ENCODE measurements around the gene NPAS4.

Gene NPAS4

DNA sequence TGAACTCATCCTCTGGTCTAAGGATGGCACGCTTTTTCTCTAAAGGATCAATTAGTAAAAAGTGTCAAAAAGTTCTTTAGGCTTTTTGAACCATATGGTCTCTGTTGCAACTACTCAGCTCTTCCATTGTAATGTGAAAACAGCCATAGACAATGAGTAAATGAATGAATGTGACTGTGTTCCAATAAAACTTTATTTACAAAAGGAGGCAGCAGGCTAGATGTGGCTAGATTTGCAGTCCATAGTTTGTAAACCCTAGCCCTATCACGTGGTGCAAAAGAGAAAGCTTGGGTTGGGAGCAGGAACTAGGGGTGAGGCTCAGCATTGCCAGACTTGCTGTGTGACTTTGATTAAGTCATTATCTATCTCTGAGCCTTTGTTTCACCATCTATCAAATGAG is 5.4 kb upstream of the NPAS4 start:
- Histone ChIP-seq H3K4me3 (ENCODE audit: low read depth, low read length) (no peak overlapping the region), H3K27ac (ENCODE audit: extremely low read depth, low read depth, low read length) (no peak overlapping the region), H3K4me1 (ENCODE audit: control insufficient read depth, insufficient read depth, low read length) (no peaks in the 10 kb centered on the region), H3K36me3 (ENCODE audit: control insufficient read depth in 2 of 2, insufficient read depth in 1 of 2, low read length in 2 of 2) (no peaks in the 10 kb centered on the region), H3K9me3 (ENCODE audit: control insufficient read depth, insufficient read depth, low read depth, low read length) (no peaks in the 10 kb centered on the region)
- ChIA-PET POLR2A (interaction anchor here (0.9 kb wide), 1 partner anchor 23 kb away, joined by 4 read pairs; the partner anchor contains the start of gene MRPL11), CTCF (interaction anchor here (0.7 to 2.8 kb wide), 5 partner anchors 15 to 239 kb away, joined by 3 to 13 read pairs (median 4); partner anchors contain the start of gene MRPL11)
- TF ChIP-seq ZNF571 (tag by site-specific recombination; IDR thresholded peaks at IDR 0.05): no peak
- no peak for TF ChIP-seq ZNF391 (tag by site-specific recombination; IDR thresholded peaks at IDR 0.05; ENCODE audit: borderline replicate concordance, low read depth)
- TF ChIP-seq ZNF768 (tag by site-specific recombination; IDR thresholded peaks at IDR 0.05): no peak
- TF ChIP-seq, protein P1, sequence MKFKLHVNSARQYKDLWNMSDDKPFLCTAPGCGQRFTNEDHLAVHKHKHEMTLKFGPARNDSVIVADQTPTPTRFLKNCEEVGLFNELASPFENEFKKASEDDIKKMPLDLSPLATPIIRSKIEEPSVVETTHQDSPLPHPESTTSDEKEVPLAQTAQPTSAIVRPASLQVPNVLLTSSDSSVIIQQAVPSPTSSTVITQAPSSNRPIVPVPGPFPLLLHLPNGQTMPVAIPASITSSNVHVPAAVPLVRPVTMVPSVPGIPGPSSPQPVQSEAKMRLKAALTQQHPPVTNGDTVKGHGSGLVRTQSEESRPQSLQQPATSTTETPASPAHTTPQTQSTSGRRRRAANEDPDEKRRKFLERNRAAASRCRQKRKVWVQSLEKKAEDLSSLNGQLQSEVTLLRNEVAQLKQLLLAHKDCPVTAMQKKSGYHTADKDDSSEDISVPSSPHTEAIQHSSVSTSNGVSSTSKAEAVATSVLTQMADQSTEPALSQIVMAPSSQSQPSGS (tag by site-specific recombination; IDR thresholded peaks at IDR 0.05; ENCODE audit: low read depth): no peak
- TF ChIP-seq, protein P2, sequence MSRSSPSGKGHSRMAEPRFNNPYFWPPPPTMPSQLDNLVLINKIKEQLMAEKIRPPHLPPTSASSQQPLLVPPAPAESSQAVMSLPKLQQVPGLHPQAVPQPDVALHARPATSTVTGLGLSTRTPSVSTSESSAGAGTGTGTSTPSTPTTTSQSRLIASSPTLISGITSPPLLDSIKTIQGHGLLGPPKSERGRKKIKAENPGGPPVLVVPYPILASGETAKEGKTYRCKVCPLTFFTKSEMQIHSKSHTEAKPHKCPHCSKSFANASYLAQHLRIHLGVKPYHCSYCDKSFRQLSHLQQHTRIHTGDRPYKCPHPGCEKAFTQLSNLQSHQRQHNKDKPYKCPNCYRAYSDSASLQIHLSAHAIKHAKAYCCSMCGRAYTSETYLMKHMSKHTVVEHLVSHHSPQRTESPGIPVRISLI (tag by site-specific recombination; IDR thresholded peaks at IDR 0.05): no peak
- no peak for TF ChIP-seq ZNF335 (tag by site-specific recombination; conservative IDR thresholded peaks at IDR 0.05)
- TF ChIP-seq GLI2 (tag by site-specific recombination; IDR thresholded peaks at IDR 0.05; ENCODE audit: borderline replicate concordance, low read depth): no peak
- TF ChIP-seq, protein P3, sequence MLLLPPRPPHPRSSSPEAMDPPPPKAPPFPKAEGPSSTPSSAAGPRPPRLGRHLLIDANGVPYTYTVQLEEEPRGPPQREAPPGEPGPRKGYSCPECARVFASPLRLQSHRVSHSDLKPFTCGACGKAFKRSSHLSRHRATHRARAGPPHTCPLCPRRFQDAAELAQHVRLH (tag by site-specific recombination; IDR thresholded peaks at IDR 0.05): no peak
- TF ChIP-seq ZNF585B (tag by site-specific recombination; IDR thresholded peaks at IDR 0.05): no peak
- TF ChIP-seq, protein P4, sequence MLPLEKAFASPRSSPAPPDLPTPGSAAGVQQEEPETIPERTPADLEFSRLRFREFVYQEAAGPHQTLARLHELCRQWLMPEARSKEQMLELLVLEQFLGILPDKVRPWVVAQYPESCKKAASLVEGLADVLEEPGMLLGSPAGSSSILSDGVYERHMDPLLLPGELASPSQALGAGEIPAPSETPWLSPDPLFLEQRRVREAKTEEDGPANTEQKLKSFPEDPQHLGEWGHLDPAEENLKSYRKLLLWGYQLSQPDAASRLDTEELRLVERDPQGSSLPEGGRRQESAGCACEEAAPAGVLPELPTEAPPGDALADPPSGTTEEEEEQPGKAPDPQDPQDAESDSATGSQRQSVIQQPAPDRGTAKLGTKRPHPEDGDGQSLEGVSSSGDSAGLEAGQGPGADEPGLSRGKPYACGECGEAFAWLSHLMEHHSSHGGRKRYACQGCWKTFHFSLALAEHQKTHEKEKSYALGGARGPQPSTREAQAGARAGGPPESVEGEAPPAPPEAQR (tag by site-specific recombination; IDR thresholded peaks at IDR 0.05): no peak
- TF ChIP-seq EGR2 (tag by site-specific recombination; IDR thresholded peaks at IDR 0.05; ENCODE audit: low read depth): no peak
- no peak for TF ChIP-seq YY1 (tag by site-specific recombination; IDR thresholded peaks at IDR 0.05)
- TF ChIP-seq ZNF184 (tag by site-specific recombination; IDR thresholded peaks at IDR 0.05): no peak
- no peak for TF ChIP-seq ZNF223 (tag by site-specific recombination; IDR thresholded peaks at IDR 0.05)
- TF ChIP-seq ZNF529 (tag by site-specific recombination; IDR thresholded peaks at IDR 0.05; ENCODE audit: insufficient replicate concordance): no peak
- no peak for TF ChIP-seq BCL11B (tag by site-specific recombination; IDR thresholded peaks at IDR 0.05; ENCODE audit: low read depth)
- no peak for TF ChIP-seq FEZF1 (tag by site-specific recombination; IDR thresholded peaks at IDR 0.05)
- no peak for TF ChIP-seq ZNF670 (tag by site-specific recombination; IDR thresholded peaks at IDR 0.05; ENCODE audit: low read depth)
- TF ChIP-seq, protein P5, sequence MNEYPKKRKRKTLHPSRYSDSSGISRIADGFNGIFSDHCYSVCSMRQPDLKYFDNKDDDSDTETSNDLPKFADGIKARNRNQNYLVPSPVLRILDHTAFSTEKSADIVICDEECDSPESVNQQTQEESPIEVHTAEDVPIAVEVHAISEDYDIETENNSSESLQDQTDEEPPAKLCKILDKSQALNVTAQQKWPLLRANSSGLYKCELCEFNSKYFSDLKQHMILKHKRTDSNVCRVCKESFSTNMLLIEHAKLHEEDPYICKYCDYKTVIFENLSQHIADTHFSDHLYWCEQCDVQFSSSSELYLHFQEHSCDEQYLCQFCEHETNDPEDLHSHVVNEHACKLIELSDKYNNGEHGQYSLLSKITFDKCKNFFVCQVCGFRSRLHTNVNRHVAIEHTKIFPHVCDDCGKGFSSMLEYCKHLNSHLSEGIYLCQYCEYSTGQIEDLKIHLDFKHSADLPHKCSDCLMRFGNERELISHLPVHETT (tag by site-specific recombination; IDR thresholded peaks at IDR 0.05): no peak

DNA sequence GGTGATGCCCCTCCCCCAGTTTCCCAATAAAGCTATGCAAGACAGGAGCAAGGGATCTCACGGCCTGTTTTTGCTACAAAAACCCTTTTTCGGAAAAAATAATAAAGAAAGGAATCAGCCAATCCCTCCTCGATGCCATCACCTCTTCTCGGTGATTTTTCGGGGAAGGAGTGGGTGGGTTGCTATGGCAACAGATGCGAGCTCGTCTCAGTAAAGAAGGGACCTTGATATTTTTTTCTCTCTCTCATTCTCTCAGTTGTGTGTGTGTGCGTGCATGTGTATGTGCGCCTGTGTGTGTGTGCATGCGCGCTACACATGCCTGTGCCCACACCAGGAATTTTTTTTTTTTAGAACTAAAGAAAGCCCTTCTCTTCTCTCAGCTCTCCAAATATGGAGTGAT is 3.8 kb upstream of the NPAS4 start:
- ChIA-PET CTCF (interaction anchor here (0.6 to 4.0 kb wide), 7 partner anchors 9 to 1178 kb away, joined by 3 to 50 read pairs (median 5); partner anchors contain the start of gene MRPL11), POLR2A (interaction anchor here (1.5 kb wide), 1 partner anchor 8 kb away, joined by 6 read pairs; no protein-coding TSS in a partner anchor)
- no peak for TF ChIP-seq ZNF391 (tag by site-specific recombination; IDR thresholded peaks at IDR 0.05; ENCODE audit: borderline replicate concordance, low read depth)
- TF ChIP-seq HOXA7 (CRISPR knock-in tag; IDR thresholded peaks at IDR 0.05; ENCODE audit: borderline replicate concordance): no peak
- TF ChIP-seq ZNF654 (tag by site-specific recombination; IDR thresholded peaks at IDR 0.05; ENCODE audit: low read depth): no peak
- TF ChIP-seq SETDB1 (IDR thresholded peaks at IDR 0.05; ENCODE audit: insufficient read length, low read length): no peak
- no peak for TF ChIP-seq ZNF626 (tag by site-specific recombination; IDR thresholded peaks at IDR 0.05)
- no peak for TF ChIP-seq ZBTB17 (tag by site-specific recombination; IDR thresholded peaks at IDR 0.05)
- TF ChIP-seq, protein P4 (tag by site-specific recombination; IDR thresholded peaks at IDR 0.05): no peak
- TF ChIP-seq ZNF394 (tag by site-specific recombination; IDR thresholded peaks at IDR 0.05; ENCODE audit: borderline replicate concordance): no peak
- TF ChIP-seq ZNF37A (tag by site-specific recombination; IDR thresholded peaks at IDR 0.05): no peak
- TF ChIP-seq, protein P6, sequence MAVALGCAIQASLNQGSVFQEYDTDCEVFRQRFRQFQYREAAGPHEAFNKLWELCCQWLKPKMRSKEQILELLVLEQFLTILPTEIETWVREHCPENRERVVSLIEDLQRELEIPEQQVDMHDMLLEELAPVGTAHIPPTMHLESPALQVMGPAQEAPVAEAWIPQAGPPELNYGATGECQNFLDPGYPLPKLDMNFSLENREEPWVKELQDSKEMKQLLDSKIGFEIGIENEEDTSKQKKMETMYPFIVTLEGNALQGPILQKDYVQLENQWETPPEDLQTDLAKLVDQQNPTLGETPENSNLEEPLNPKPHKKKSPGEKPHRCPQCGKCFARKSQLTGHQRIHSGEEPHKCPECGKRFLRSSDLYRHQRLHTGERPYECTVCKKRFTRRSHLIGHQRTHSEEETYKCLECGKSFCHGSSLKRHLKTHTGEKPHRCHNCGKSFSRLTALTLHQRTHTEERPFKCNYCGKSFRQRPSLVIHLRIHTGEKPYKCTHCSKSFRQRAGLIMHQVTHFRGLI (tag by site-specific recombination; IDR thresholded peaks at IDR 0.05): no peak

More for the DNA sequence above, 3.8 kb upstream of the NPAS4 start:
- no peaks in the 10 kb centered on the region for H3K4me1 ChIP-seq (ENCODE audit: control insufficient read depth, insufficient read depth, low read length)
- H3K4me3 ChIP-seq (ENCODE audit: low read depth, low read length): no peak overlapping the region
- H3K36me3 ChIP-seq (ENCODE audit: control insufficient read depth in 2 of 2, insufficient read depth in 1 of 2, low read length in 2 of 2): no peaks in the 10 kb centered on the region
- H3K27ac ChIP-seq (ENCODE audit: extremely low read depth, low read depth, low read length): no peak overlapping the region
- H3K9me3 ChIP-seq (ENCODE audit: control insufficient read depth, insufficient read depth, low read depth, low read length): no peaks in the 10 kb centered on the region
